Epithelial cell of esophagus (primary cell): Measurements from ENCODE around the gene EXD1.

Experiments
- DNase-seq: peaks from one replicate; pipeline ENCODE4 v3.0.0; 2010; ENCODE audit warnings: low read depth
- H3K4me3 ChIP-seq: 2 replicates; pipeline ENCODE4 v1.5.1; 2011; ENCODE audit warnings: mild to moderate bottlenecking, low read length, control low read depth
- TF ChIP-seq, protein P1 (sequence below): IDR thresholded peaks from 2 replicates; pipeline ENCODE4 v1.5.1; 2011; ENCODE audit warnings: low read depth, mild to moderate bottlenecking, low read length, control low read depth, inconsistent platforms; ENCODE audit not compliant: insufficient read depth; ENCODE audit errors: missing control alignments

The EXD1 gene

DNA sequence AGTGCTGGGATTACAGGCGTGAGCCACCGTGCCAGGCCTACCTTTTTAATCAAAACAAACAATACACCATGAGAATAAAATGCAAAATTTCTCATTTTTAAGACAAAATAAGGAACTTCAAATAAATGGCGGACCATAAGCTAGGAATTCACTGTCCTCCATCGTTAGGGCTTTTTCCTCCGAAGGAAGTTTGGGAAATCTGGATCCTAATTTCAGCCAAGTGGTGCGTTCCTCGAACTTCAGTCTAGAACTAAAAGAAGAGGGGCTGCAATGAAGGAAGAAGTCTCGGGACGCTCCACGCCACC, 260 bp downstream of the EXD1 start:
- DNase-seq = no peak
- H3K4me3 ChIP-seq = peak overlapping the region; percentile 97
- TF ChIP-seq, protein P1, sequence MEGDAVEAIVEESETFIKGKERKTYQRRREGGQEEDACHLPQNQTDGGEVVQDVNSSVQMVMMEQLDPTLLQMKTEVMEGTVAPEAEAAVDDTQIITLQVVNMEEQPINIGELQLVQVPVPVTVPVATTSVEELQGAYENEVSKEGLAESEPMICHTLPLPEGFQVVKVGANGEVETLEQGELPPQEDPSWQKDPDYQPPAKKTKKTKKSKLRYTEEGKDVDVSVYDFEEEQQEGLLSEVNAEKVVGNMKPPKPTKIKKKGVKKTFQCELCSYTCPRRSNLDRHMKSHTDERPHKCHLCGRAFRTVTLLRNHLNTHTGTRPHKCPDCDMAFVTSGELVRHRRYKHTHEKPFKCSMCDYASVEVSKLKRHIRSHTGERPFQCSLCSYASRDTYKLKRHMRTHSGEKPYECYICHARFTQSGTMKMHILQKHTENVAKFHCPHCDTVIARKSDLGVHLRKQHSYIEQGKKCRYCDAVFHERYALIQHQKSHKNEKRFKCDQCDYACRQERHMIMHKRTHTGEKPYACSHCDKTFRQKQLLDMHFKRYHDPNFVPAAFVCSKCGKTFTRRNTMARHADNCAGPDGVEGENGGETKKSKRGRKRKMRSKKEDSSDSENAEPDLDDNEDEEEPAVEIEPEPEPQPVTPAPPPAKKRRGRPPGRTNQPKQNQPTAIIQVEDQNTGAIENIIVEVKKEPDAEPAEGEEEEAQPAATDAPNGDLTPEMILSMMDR = no peak

- TF ChIP-seq, protein P1 = no peak
- no peak overlapping the region for H3K4me3 ChIP-seq
These were observed 11.2 kb downstream of the EXD1 start for GRCh38 chr15:41219381-41219780.

DNA sequence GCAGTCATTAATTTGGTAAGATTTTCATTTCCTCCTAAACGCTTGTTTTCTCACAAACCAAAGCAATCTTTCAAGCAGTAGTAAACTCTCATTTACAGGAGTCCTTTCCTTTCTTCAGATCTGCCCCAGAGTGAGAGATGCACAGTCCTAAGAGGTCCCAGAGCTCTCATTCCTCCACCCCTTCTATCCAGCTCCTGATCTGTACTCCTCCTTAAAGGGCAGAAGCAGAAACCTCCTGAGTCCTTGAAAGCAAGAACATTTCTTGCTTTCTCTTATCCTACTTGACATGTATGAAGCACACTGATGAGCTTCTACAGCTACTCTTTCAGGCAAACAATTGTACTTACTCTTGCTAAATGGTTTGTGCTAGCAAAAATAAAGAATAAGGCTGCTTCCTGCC, 11.7 kb downstream of the EXD1 start:
- DNase-seq = no peak

More at GRCh38 chr15:41219381-41219780, 11.2 kb downstream of the EXD1 start:
- no peak for DNase-seq

DNA sequence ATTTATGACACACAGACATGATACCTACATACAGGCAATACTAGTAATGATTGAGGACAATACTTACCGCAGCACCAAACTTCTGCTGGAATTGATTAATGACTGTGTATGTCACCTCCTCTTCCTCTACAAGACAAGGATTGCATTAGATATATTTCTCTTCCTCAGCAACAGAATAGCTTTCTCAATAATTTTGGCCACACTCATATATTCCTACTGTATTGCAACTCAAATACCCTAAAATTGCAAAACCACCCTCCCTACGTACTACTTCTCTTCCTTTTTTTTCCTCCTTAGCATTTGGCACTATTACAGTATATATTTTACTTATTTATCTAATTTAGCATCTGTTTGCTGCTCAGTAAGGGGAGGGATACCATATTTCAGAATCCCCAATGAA, 14.8 kb downstream of the EXD1 start:
- TF ChIP-seq, protein P1 = no peak
- no peak for DNase-seq
- H3K4me3 ChIP-seq = no peak overlapping the region

More for the DNA sequence above, 11.7 kb downstream of the EXD1 start:
- no peak overlapping the region for H3K4me3 ChIP-seq
- TF ChIP-seq, protein P1 = no peak

- no peak overlapping the region for H3K4me3 ChIP-seq
- peak; percentile 89 for DNase-seq
- TF ChIP-seq, protein P1 = no peak
These were observed 22.7 kb downstream of the EXD1 start for GRCh38 chr15:41207687-41208448.

DNA sequence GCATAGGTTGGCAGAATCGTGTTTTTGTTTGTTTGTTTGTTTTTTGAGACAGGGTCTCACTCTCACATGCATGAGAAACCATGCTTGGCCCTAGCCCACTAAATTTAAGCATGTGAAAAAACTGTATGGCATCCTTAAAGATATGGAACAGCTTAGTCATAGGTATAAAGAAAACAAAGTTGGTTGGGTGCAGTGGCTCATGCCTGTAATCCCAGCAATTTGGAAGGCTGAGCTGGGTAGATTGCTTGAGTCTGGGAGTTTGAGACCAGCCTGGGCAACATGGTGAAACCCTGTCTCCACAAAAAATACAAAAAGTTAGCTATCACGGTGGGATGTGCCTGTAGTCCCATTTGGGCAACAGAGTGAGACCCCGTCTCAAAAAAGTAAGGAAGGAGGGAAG, 25.2 kb downstream of the EXD1 start:
- TF ChIP-seq, protein P1 = no peak
- no peak for DNase-seq
- no peak overlapping the region for H3K4me3 ChIP-seq

DNA sequence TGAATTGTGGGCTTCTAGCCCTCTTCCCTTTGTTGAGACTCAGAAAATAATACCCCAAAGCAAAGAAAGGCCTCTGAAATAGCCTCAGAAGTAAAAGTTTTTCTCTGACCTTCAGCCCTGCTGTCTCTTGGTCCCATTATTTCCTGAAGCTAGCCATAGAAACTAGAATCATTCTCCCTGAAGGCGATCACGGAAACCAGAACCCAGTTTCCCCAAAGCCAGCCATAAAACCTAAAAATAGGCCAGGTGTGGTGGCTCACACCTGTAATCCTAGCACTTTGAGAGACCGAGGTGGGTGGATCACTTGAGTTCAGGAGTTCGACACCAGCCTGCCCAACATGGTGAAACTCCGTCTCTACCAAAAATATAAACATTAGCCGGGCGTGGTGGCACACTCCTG, 27.2 kb downstream of the EXD1 start:
- DNase-seq = no peak
- TF ChIP-seq, protein P1 = no peak

More for the DNA sequence above, 27.2 kb downstream of the EXD1 start:
- H3K4me3 ChIP-seq = no peak overlapping the region
